ENCODE data around the gene COP1. TPM values are rescaled to one million over a fixed set of nuclear protein-coding genes. Genes with fewer than 3 reads are reported as not detected.
A peak's percentile ranks its signal among the peaks of the same experiment; 100 is the strongest.

The COP1 gene
- total RNA-seq (ENCODE audit: unreplicated experiment) = 64.9 TPM
- long read RNA-seq, transcript COP1-204 (20 exons, 3,033 nt) = major isoform, 26 of 52 reads
- long read RNA-seq, partial matches to known transcripts = 0 of 52 reads
- long read RNA-seq, other reads (novel, unspliced or antisense) = 22 of 52 reads

DNA sequence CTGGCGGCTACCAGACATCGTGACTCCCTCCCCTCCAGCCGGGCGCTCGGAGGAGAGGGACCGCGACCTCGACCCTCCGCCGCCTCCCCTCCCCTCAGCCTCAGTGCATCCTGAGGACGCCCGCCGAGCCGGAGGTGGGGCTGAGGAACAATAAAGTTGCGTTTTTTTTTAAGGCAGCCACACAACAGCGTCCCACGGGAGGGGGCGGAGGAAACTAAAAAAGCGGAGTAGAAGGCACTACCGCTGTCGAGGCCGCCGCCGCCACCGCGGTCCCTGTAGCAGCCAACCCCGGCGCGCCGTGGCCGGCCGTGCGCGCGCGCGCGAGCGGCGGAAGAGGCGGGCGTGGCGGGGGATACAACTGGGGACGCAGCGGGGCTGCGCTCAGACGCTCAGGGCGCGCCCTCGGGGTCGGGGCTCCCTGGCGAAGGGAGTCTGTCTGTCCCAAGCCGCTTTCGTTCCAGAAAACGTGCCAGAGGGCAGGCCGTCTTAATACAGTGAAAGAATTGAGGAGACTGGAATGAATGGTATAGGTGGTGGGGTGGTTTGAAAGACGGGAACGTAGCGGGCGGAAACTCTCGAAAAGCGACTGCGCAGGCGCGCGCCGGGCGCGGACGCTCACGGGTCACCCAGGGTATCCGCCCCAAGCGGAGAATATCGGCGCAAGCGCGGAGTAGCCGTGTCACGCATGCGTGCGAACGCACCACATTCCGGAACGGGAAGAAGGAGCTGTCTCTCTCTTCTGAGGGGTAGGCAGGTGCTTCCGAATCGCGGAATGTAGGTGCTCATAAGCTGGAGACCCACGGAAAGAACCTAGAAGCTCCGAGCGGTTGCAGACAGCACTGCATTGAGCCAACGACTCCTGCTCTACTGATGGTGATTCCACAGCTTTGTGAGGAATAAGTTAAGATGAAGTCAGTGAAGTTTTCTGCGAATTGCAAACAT is at the start of gene COP1:
COP1 (minus strand) TSS at position 326 of the 942 bp plus-strand sequence; CDS start at position 18, 308 bp downstream.
- peak within 1 kb of the TSS; percentile 98 for H3K27ac Mint-ChIP-seq (ENCODE audit: unreplicated experiment)
- no peaks in the 10 kb centered on the region for H3K9me3 Mint-ChIP-seq (ENCODE audit: unreplicated experiment)
- peak within 1 kb of the TSS; percentile 99 for H3K4me3 Mint-ChIP-seq (ENCODE audit: unreplicated experiment)
- peak; percentile 93 for DNase-seq (ENCODE audit: low spot score)
- H3K36me3 Mint-ChIP-seq (ENCODE audit: low read depth, unreplicated experiment) = peaks cover 4% of the 10 kb centered on the region
- TF ChIP-seq, protein P1, sequence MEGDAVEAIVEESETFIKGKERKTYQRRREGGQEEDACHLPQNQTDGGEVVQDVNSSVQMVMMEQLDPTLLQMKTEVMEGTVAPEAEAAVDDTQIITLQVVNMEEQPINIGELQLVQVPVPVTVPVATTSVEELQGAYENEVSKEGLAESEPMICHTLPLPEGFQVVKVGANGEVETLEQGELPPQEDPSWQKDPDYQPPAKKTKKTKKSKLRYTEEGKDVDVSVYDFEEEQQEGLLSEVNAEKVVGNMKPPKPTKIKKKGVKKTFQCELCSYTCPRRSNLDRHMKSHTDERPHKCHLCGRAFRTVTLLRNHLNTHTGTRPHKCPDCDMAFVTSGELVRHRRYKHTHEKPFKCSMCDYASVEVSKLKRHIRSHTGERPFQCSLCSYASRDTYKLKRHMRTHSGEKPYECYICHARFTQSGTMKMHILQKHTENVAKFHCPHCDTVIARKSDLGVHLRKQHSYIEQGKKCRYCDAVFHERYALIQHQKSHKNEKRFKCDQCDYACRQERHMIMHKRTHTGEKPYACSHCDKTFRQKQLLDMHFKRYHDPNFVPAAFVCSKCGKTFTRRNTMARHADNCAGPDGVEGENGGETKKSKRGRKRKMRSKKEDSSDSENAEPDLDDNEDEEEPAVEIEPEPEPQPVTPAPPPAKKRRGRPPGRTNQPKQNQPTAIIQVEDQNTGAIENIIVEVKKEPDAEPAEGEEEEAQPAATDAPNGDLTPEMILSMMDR (IDR thresholded peaks at IDR 0.05; ENCODE audit: unreplicated experiment) = no peak
- H3K4me1 Mint-ChIP-seq (ENCODE audit: unreplicated experiment) = peaks cover 21% of the 10 kb centered on the region
- peaks cover 14% of the 10 kb centered on the region for H3K27me3 Mint-ChIP-seq (ENCODE audit: unreplicated experiment)

DNA sequence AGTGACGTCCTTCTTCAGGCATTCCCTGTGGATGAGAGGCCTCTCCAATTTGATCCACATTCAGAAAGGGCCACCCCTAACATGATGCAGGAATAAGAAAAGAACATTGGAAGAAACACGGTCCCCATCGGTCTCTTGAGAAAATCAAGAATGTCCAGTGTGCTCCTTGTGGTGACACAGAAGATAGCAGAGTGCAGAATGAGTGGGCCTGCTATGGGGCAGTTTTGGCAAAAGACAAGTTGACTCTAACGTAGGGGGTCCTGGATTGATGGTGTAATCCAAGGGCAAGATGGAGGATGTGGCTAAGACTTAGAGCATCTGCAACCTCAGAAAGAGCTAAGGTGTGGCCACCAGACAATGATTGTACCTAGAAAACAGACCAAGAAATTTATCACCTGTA is 45.1 kb upstream of the COP1 start:
- TF ChIP-seq, protein P1 (IDR thresholded peaks at IDR 0.05; ENCODE audit: unreplicated experiment) = no peak
- Mint-ChIP-seq H3K4me3 (ENCODE audit: unreplicated experiment) (no peak overlapping the region), H3K27me3 (ENCODE audit: unreplicated experiment) (no peaks in the 10 kb centered on the region), H3K36me3 (ENCODE audit: low read depth, unreplicated experiment) (no peaks in the 10 kb centered on the region), H3K4me1 (ENCODE audit: unreplicated experiment) (no peaks in the 10 kb centered on the region), H3K27ac (ENCODE audit: unreplicated experiment) (no peak overlapping the region), H3K9me3 (ENCODE audit: unreplicated experiment) (no peaks in the 10 kb centered on the region)
- no peak for DNase-seq (ENCODE audit: low spot score)

DNA sequence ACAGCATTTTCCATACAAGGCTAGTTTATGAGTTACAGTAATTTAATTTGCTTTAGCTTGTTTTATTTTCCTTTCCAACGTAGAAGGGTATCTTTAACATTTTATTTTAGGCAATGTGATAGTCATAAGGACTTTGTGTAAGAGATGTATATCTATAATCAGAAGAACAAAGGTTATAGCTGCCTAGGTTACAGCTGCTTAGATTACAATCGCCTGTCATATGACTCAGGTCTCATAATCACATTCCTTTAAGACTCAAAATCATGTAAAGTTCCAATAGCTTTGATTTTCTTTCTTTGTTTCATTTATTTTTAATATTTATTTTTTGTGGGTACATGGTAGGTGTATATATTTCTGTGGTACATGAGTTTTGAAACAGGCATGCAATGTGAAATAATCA is 37.8 kb upstream of the COP1 start:
- no peak overlapping the region for H3K27ac Mint-ChIP-seq (ENCODE audit: unreplicated experiment)
- no peak overlapping the region for H3K4me3 Mint-ChIP-seq (ENCODE audit: unreplicated experiment)
- H3K36me3 Mint-ChIP-seq (ENCODE audit: low read depth, unreplicated experiment) = no peaks in the 10 kb centered on the region
- no peaks in the 10 kb centered on the region for H3K27me3 Mint-ChIP-seq (ENCODE audit: unreplicated experiment)
- TF ChIP-seq, protein P1 (IDR thresholded peaks at IDR 0.05; ENCODE audit: unreplicated experiment) = no peak
- DNase-seq (ENCODE audit: low spot score) = no peak
- no peaks in the 10 kb centered on the region for H3K9me3 Mint-ChIP-seq (ENCODE audit: unreplicated experiment)
- H3K4me1 Mint-ChIP-seq (ENCODE audit: unreplicated experiment) = no peaks in the 10 kb centered on the region

DNA sequence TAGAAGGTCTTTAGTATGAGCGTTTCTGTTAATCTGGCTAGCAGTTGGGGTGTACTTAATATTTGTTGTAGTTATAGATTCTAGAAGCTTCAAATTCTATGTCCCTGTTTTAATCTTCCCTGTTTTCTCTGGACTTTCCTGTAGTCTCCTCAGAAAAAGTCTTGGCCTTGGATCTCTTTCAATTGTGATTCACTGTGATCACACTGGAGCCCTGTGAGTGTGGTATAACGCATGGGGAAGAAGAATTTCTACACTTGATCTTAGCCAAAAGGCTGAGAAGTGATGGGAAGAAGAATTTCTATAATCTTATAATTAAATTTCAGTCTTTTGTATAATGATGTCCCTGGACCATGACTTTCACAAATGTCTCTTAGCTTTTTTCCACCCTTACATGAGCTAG is 36.7 kb upstream of the COP1 start:
- no peaks in the 10 kb centered on the region for H3K9me3 Mint-ChIP-seq (ENCODE audit: unreplicated experiment)
- TF ChIP-seq, protein P1 (IDR thresholded peaks at IDR 0.05; ENCODE audit: unreplicated experiment) = no peak
- no peak overlapping the region for H3K4me3 Mint-ChIP-seq (ENCODE audit: unreplicated experiment)
- H3K4me1 Mint-ChIP-seq (ENCODE audit: unreplicated experiment) = no peaks in the 10 kb centered on the region
- no peak for DNase-seq (ENCODE audit: low spot score)
- H3K36me3 Mint-ChIP-seq (ENCODE audit: low read depth, unreplicated experiment) = no peaks in the 10 kb centered on the region
- H3K27me3 Mint-ChIP-seq (ENCODE audit: unreplicated experiment) = no peaks in the 10 kb centered on the region
- no peak overlapping the region for H3K27ac Mint-ChIP-seq (ENCODE audit: unreplicated experiment)

All from endothelial cell (in vitro differentiated cells).